ENCODE results near the gene COX8C. TPM values are rescaled to one million over a fixed set of nuclear protein-coding genes. Genes with fewer than 3 reads are reported as not detected.

Gene COX8C
- total RNA-seq, 1 experiment from 2014 or later: not detected

DNA sequence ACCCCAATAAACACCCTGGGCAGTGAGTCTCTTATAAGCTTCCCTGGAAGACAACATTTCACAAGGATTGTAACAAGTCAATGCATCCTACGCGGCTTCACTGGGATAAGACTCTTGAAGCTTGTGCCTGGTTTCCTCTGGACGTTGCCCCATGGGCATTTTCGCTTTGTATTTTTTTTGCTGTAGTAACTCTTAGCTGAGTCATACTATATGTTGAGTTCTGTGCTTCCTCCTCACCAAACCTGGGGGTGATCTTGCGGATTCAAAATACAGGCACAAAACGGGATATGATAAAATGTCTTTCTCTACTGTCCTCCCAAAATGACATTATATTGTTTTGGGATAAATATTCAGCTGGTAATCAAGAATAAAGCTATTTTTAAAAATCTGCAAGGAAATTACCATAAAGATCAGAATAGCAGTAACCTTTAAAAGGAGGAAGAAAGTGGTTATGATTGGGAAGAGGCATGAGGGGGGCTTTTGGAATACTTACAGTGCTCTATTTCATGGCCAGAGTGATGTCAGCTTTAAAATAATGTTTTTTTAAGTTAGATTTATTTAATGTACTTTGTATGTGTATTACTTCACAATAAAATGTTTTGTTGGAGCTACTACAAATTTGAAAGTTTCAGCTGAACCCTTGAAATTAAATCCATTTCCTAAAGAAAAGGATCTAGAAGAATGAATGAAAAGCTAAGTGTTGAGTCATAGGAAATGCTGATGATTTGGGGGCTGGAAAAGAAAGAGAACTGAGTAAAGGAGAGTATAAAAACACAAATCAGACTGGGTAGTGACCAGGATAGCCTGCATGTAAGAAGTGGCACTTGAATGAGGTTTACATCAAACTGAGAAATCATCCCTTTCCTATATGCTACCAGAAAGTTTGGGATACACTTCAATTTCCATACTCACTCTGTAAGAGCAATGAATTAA lies 28.8 kb upstream of the COX8C start:
- TF ChIP-seq, protein P1, sequence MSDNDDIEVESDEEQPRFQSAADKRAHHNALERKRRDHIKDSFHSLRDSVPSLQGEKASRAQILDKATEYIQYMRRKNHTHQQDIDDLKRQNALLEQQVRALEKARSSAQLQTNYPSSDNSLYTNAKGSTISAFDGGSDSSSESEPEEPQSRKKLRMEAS (IDR thresholded peaks at IDR 0.05): no peak
- TF ChIP-seq JUND (IDR thresholded peaks at IDR 0.05) (no peak), ZFX (IDR thresholded peaks at IDR 0.05) (no peak), EZH2phosphoT487 (IDR thresholded peaks at IDR 0.05; ENCODE audit: borderline replicate concordance) (no peak)
- TF ChIP-seq, protein P2, sequence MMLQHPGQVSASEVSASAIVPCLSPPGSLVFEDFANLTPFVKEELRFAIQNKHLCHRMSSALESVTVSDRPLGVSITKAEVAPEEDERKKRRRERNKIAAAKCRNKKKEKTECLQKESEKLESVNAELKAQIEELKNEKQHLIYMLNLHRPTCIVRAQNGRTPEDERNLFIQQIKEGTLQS (IDR thresholded peaks at IDR 0.05): no peak
- TF ChIP-seq, protein P3, sequence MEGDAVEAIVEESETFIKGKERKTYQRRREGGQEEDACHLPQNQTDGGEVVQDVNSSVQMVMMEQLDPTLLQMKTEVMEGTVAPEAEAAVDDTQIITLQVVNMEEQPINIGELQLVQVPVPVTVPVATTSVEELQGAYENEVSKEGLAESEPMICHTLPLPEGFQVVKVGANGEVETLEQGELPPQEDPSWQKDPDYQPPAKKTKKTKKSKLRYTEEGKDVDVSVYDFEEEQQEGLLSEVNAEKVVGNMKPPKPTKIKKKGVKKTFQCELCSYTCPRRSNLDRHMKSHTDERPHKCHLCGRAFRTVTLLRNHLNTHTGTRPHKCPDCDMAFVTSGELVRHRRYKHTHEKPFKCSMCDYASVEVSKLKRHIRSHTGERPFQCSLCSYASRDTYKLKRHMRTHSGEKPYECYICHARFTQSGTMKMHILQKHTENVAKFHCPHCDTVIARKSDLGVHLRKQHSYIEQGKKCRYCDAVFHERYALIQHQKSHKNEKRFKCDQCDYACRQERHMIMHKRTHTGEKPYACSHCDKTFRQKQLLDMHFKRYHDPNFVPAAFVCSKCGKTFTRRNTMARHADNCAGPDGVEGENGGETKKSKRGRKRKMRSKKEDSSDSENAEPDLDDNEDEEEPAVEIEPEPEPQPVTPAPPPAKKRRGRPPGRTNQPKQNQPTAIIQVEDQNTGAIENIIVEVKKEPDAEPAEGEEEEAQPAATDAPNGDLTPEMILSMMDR (IDR thresholded peaks at IDR 0.05 in 2 of 3, conservative IDR thresholded peaks at IDR 0.05 in 1 of 3; ENCODE audit: borderline replicate concordance in 1 of 3, insufficient read depth in 1 of 3, low read depth in 2 of 3, low read length in 2 of 3): no peak
- Histone ChIP-seq H3K79me2 (ENCODE audit: insufficient read depth, low read length) (peaks cover 93% of the 10 kb centered on the region), H3K9ac (ENCODE audit: low read length) (no peak overlapping the region), H3K4me1 (ENCODE audit: control insufficient read depth in 1 of 2, insufficient read depth in 2 of 2, low read length in 2 of 2) (peaks cover 0 to 12% of the 10 kb centered on the region in 2 experiments; a peak in 2 of 4 replicates), H3K27me3 (ENCODE audit: insufficient read depth, low read length) (no peaks in the 10 kb centered on the region), H3K27ac (ENCODE audit: low read depth, low read length) (no peak overlapping the region), H3K4me3 (replicated peaks in 1 of 2; ENCODE audit: low read depth in 1 of 2, low read length in 2 of 2) (no peak overlapping the region), H3K36me3 (ENCODE audit: control insufficient read depth in 1 of 2, insufficient read depth in 2 of 2, low read length in 2 of 2) (no peaks in the 10 kb centered on the region), H4K20me1 (ENCODE audit: insufficient read depth) (no peaks in the 10 kb centered on the region; the same call in 1 of the 2 replicates), H3K9me2 (ENCODE audit: insufficient read depth) (no peaks in the 10 kb centered on the region), H2AFZ (ENCODE audit: low read depth, low read length, poor library complexity, severe bottlenecking) (no peak overlapping the region), H3K9me3 (ENCODE audit: control insufficient read depth in 1 of 2, insufficient read depth in 1 of 2, low read depth in 1 of 2, low read length in 2 of 2) (no peaks in the 10 kb centered on the region), H3K4me2 (ENCODE audit: low read length) (no peak overlapping the region)
- DNase-seq (ENCODE audit: low read depth, low spot score) (no peak), ATAC-seq (no peak)
- ChIA-PET RAD21 (ENCODE audit: low non-redundant PET in 1 of 2, low total read pairs in 2 of 2, uncharacterized antibody in 2 of 2, unreplicated experiment in 2 of 2) (no interaction called here), CTCF (no interaction called here), POLR2A (interaction anchor here (0.9 kb wide), 1 partner anchor 16 kb away, joined by 3 read pairs; no protein-coding TSS in a partner anchor)
- intact Hi-C loops (cut with micrococcal nuclease): no loop called here
- no TSS peak for BruUV-seq (replicated peaks)
